Hepatocyte (in vitro differentiated cells): Measurements from ENCODE around the gene HERC2.

Source experiments
- EZH2 ChIP-seq: fragments of 200-600 bp; sonication (generic); IDR thresholded peaks from 2 replicates; pipeline ENCODE4 v1.6.1; 2016; ENCODE audit warnings: antibody characterized with exemption, mild to moderate bottlenecking, borderline replicate concordance
- EZH2phosphoT487 ChIP-seq: fragments of 200-600 bp; sonication (generic); IDR thresholded peaks from one replicate; pipeline ENCODE4 v1.6.1; 2018; ENCODE audit warnings: antibody characterized with exemption, mild to moderate bottlenecking, low read depth, moderate library complexity; ENCODE audit not compliant: unreplicated experiment, severe bottlenecking
- TF ChIP-seq, protein P1 (sequence below): fragments of 200-600 bp; sonication (generic); IDR thresholded peaks from 2 replicates; pipeline ENCODE4 v1.5.1; 2016; ENCODE audit warnings: antibody characterized with exemption, mild to moderate bottlenecking; ENCODE audit not compliant: poor library complexity

DNA sequence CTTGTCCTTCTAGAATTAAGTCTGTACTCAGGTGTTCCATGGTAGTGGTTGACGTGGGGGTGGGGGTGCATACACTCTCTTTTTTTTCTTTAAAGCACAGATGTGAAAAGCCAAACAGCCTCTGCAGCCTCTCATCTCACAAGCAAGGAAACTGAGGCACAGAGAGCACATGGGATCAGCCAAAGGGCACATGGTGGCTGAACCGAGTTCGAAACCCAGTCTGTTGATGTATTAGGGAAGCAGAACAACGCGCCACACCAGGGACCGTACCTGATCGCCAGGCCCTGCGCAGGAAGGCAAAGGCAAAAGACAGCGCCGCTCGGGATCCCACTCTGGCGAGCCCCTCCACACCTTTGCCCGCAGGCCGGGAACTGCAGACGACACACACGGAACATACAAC is 47.3 kb downstream of the HERC2 start:
- TF ChIP-seq, protein P1, sequence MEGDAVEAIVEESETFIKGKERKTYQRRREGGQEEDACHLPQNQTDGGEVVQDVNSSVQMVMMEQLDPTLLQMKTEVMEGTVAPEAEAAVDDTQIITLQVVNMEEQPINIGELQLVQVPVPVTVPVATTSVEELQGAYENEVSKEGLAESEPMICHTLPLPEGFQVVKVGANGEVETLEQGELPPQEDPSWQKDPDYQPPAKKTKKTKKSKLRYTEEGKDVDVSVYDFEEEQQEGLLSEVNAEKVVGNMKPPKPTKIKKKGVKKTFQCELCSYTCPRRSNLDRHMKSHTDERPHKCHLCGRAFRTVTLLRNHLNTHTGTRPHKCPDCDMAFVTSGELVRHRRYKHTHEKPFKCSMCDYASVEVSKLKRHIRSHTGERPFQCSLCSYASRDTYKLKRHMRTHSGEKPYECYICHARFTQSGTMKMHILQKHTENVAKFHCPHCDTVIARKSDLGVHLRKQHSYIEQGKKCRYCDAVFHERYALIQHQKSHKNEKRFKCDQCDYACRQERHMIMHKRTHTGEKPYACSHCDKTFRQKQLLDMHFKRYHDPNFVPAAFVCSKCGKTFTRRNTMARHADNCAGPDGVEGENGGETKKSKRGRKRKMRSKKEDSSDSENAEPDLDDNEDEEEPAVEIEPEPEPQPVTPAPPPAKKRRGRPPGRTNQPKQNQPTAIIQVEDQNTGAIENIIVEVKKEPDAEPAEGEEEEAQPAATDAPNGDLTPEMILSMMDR: no peak
- TF ChIP-seq EZH2phosphoT487: no peak
- no peak for TF ChIP-seq EZH2
